Kidney (tissue), 14 donors: ENCODE results near the gene E2F4. TPM values are rescaled to one million over a fixed set of nuclear protein-coding genes. Genes with fewer than 3 reads are reported as not detected.

ENCODE experiments used
- DNase-seq, 5 donors: peaks; one replicate each; pipeline ENCODE4 v3.0.0-alpha.2; 2013 to 2020
- FAIRE-seq: peaks from 2 replicates; lab custom pipeline; 2012; peaks lifted over from hg19 to GRCh38; lab: Jason Lieb, UNC
- H3K27ac ChIP-seq, 2 donors: one replicate each; pipeline ENCODE4 v1.7.0; 2013; ENCODE audit warnings: low read depth in 2 of 2, low read length in 2 of 2, inconsistent platforms in 1 of 2
- H3K27me3 ChIP-seq: one replicate; pipeline ENCODE4 v1.7.1; 2013; ENCODE audit warnings: low read length, inconsistent platforms; ENCODE audit not compliant: control insufficient read depth, insufficient read depth
- H3K36me3 ChIP-seq, 3 donors: one replicate each; pipeline versions ENCODE4 v1.7.0 to v1.7.1; 2013; ENCODE audit warnings: low read length in 3 of 3, control low read depth in 1 of 3, inconsistent platforms in 1 of 3; ENCODE audit not compliant: insufficient read depth in 3 of 3, control insufficient read depth in 2 of 3
- H3K4me1 ChIP-seq, 3 donors: one replicate each; pipeline versions ENCODE4 v1.7.0 to v1.7.1; 2013; ENCODE audit warnings: low read length in 3 of 3, inconsistent platforms in 1 of 3, low read depth in 1 of 3; ENCODE audit not compliant: control insufficient read depth in 2 of 3, insufficient read depth in 2 of 3
- H3K4me3 ChIP-seq, 3 donors: one replicate each; pipeline versions ENCODE4 v1.7.0 to v1.8.1; 2013; ENCODE audit warnings: low read length in 3 of 3, control low read depth in 1 of 3, inconsistent platforms in 1 of 3
- H3K9ac ChIP-seq, 3 donors: one replicate each; pipeline versions ENCODE4 v1.7.0 to v1.7.1; 2013; ENCODE audit warnings: low read length in 3 of 3, control low read depth in 1 of 3, inconsistent platforms in 1 of 3
- H3K9me3 ChIP-seq, 3 donors: one replicate each; pipeline versions ENCODE4 v1.7.0 to v1.7.1; 2013; ENCODE audit warnings: low read length in 3 of 3, control low read depth in 1 of 3, inconsistent platforms in 1 of 3; ENCODE audit not compliant: control insufficient read depth in 2 of 3, insufficient read depth in 1 of 3
- CTCF ChIP-seq: IDR thresholded peaks from 3 replicates; pipeline ENCODE4 v1.5.1; 2012; ENCODE audit warnings: mild to moderate bottlenecking, moderate library complexity, borderline replicate concordance; ENCODE audit not compliant: insufficient read depth; ENCODE audit errors: extremely low read depth
- intact Hi-C: fragments of 100-400 bp; cut with DNase I; formaldehyde crosslinking; loops from one replicate; pipeline ENCODE4 v1.11.1; 2022
- polyA plus RNA-seq: library from polyadenylated mRNA; stranded (reverse); fragments of 350-450 nt; fragmentation: Illumina TruSeq; extraction: RNeasy Lipid Tissue Mini Kit (QIAGEN cat#74804); gene quantifications from one replicate; pipeline ENCODE4 v1.2.3, GENCODE V29; 2014; ENCODE audit warnings: low read depth, low replicate concordance; ENCODE audit not compliant: insufficient read depth
- total RNA-seq: library from RNA; stranded (reverse); fragmentation: NEBNext Ultra II Directional; extraction: Animal tissue kit (Norgen Biotek cat#: 25700); gene quantifications from one replicate; pipeline ENCODE4 v1.2.1, GENCODE V29; 2021
- donor health status: control.
- donor health status: control.
- donor health status: control.
- donor health status: control.
- donor health status: control.
- donor health status: DM: yes; HTN: yes; CAD: no.
- donor health status: Normal renal cell carcinoma (clear cell type).

The E2F4 gene
- total and polyA plus RNA-seq, 2 donors from 2014 or later: 39.1 to 54.4 TPM

- Histone ChIP-seq H3K27me3 (no peaks in the 10 kb centered on the region), H3K27ac (no peak overlapping the region), H3K4me3 (no peak overlapping the region), H3K9me3 (no peaks in the 10 kb centered on the region), H3K36me3 (peaks cover 0 to 5% (median 0%) of the 10 kb centered on the region in 3 donors), H3K4me1 (peaks cover 0 to 32% (median 15%) of the 10 kb centered on the region in 3 donors), H3K9ac (no peak overlapping the region)
- DNase-seq: no peak
- FAIRE-seq: no peak
- TF ChIP-seq CTCF: no peak
- intact Hi-C loops: no loop called here
Measured at GRCh38 chr16:67188798-67189197, 3.2 kb upstream of the E2F4 start.

- Histone ChIP-seq H3K36me3 (peaks cover 2 to 17% (median 8%) of the 10 kb centered on the region in 3 donors), H3K9me3 (no peaks in the 10 kb centered on the region), H3K4me3 (peak within 1 kb of the TSS in 1 of 3 donors; percentile 44), H3K4me1 (peaks cover 0 to 28% (median 18%) of the 10 kb centered on the region in 3 donors), H3K27me3 (no peaks in the 10 kb centered on the region), H3K27ac (peak within 1 kb of the TSS in 1 of 2 donors; percentile 44), H3K9ac (peak within 1 kb of the TSS in 1 of 3 donors; percentile 34)
- intact Hi-C loops: no loop called here
- peak in 1 of 5 donors; percentile 41 for DNase-seq
- TF ChIP-seq CTCF: no peak
- FAIRE-seq: no peak
Measured at GRCh38 chr16:67190041-67190440, 1.9 kb upstream of the E2F4 start, which contains the start of gene EXOC3L1. Gene EXOC3L1 (minus strand): TSS chr16:67190136. CDS start chr16:67189676, 460 bp downstream.

- H3K9me3 ChIP-seq: no peaks in the 10 kb centered on the region
- no peaks in the 10 kb centered on the region for H3K27me3 ChIP-seq
- no peak for DNase-seq
- TF ChIP-seq CTCF: no peak
- intact Hi-C loops: no loop called here
- peaks cover 0 to 23% (median 16%) of the 10 kb centered on the region in 3 donors for H3K4me1 ChIP-seq
- peak overlapping the region in 1 of 2 donors; percentile 44 for H3K27ac ChIP-seq
- no peak overlapping the region for H3K4me3 ChIP-seq
- FAIRE-seq: no peak
- peaks cover 4 to 24% (median 13%) of the 10 kb centered on the region in 3 donors for H3K36me3 ChIP-seq
- peak overlapping the region in 1 of 3 donors; percentile 34 for H3K9ac ChIP-seq
Measured at GRCh38 chr16:67190448-67191399, 1.2 kb upstream of the E2F4 start.
